Measurements from ENCODE around the gene USP53.
"Not testable (repeated sequence)": the region's sequence is repeated elsewhere in the genome, so short reads cannot be mapped to it uniquely, and the experiment has no call there.

Gene USP53

DNA sequence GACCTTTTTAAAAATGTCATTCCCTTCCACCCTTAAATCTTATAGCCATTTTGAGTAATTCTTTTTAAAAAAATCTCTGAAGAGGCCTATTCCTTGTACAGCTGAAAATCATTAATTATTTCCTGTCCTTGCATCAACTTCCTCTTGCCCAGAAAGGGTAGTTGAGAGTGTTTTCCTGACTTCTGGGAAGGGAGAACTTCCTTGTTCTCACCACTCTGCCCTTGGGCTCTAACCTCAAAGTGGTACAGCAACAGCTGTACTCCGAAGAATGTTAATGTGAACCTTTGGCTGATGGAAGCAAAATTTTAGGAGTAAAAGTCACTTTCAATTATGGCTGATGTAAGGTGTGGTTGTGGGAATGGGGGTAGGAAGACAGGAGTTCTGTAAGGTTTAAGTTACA lies 124.5 kb downstream of the USP53 start:
- ChIA-PET CTCF (no interaction called here), POLR2A (no interaction called here)
- no peaks in the 10 kb centered on the region for H3K4me1 ChIP-seq (ENCODE audit: control insufficient read depth, insufficient read depth, low read length)
- no peaks in the 10 kb centered on the region for H3K9me3 ChIP-seq (ENCODE audit: control insufficient read depth, insufficient read depth, low read depth, low read length)
- no peak overlapping the region for H3K4me3 ChIP-seq (ENCODE audit: low read depth, low read length)
- no peaks in the 10 kb centered on the region for H3K36me3 ChIP-seq (ENCODE audit: control insufficient read depth in 2 of 2, insufficient read depth in 1 of 2, low read length in 2 of 2)
- no peak overlapping the region for H3K27ac ChIP-seq (ENCODE audit: extremely low read depth, low read depth, low read length)
- TF ChIP-seq ZNF175 (tag by site-specific recombination; IDR thresholded peaks at IDR 0.05): no peak
- TF ChIP-seq, protein P1, sequence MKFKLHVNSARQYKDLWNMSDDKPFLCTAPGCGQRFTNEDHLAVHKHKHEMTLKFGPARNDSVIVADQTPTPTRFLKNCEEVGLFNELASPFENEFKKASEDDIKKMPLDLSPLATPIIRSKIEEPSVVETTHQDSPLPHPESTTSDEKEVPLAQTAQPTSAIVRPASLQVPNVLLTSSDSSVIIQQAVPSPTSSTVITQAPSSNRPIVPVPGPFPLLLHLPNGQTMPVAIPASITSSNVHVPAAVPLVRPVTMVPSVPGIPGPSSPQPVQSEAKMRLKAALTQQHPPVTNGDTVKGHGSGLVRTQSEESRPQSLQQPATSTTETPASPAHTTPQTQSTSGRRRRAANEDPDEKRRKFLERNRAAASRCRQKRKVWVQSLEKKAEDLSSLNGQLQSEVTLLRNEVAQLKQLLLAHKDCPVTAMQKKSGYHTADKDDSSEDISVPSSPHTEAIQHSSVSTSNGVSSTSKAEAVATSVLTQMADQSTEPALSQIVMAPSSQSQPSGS (tag by site-specific recombination; IDR thresholded peaks at IDR 0.05; ENCODE audit: low read depth): no peak
- no peak for TF ChIP-seq SCRT2 (tag by site-specific recombination; IDR thresholded peaks at IDR 0.05)
- TF ChIP-seq, protein P2, sequence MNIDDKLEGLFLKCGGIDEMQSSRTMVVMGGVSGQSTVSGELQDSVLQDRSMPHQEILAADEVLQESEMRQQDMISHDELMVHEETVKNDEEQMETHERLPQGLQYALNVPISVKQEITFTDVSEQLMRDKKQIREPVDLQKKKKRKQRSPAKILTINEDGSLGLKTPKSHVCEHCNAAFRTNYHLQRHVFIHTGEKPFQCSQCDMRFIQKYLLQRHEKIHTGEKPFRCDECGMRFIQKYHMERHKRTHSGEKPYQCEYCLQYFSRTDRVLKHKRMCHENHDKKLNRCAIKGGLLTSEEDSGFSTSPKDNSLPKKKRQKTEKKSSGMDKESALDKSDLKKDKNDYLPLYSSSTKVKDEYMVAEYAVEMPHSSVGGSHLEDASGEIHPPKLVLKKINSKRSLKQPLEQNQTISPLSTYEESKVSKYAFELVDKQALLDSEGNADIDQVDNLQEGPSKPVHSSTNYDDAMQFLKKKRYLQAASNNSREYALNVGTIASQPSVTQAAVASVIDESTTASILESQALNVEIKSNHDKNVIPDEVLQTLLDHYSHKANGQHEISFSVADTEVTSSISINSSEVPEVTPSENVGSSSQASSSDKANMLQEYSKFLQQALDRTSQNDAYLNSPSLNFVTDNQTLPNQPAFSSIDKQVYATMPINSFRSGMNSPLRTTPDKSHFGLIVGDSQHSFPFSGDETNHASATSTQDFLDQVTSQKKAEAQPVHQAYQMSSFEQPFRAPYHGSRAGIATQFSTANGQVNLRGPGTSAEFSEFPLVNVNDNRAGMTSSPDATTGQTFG (tag by site-specific recombination; IDR thresholded peaks at IDR 0.05; ENCODE audit: borderline replicate concordance): no peak
- TF ChIP-seq, protein P3, sequence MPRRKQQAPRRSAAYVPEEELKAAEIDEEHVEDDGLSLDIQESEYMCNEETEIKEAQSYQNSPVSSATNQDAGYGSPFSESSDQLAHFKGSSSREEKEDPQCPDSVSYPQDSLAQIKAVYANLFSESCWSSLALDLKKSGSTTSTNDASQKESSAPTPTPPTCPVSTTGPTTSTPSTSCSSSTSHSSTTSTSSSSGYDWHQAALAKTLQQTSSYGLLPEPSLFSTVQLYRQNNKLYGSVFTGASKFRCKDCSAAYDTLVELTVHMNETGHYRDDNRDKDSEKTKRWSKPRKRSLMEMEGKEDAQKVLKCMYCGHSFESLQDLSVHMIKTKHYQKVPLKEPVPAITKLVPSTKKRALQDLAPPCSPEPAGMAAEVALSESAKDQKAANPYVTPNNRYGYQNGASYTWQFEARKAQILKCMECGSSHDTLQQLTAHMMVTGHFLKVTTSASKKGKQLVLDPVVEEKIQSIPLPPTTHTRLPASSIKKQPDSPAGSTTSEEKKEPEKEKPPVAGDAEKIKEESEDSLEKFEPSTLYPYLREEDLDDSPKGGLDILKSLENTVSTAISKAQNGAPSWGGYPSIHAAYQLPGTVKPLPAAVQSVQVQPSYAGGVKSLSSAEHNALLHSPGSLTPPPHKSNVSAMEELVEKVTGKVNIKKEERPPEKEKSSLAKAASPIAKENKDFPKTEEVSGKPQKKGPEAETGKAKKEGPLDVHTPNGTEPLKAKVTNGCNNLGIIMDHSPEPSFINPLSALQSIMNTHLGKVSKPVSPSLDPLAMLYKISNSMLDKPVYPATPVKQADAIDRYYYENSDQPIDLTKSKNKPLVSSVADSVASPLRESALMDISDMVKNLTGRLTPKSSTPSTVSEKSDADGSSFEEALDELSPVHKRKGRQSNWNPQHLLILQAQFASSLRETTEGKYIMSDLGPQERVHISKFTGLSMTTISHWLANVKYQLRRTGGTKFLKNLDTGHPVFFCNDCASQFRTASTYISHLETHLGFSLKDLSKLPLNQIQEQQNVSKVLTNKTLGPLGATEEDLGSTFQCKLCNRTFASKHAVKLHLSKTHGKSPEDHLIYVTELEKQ (tag by site-specific recombination; IDR thresholded peaks at IDR 0.05; ENCODE audit: borderline replicate concordance): no peak
- TF ChIP-seq, protein P4, sequence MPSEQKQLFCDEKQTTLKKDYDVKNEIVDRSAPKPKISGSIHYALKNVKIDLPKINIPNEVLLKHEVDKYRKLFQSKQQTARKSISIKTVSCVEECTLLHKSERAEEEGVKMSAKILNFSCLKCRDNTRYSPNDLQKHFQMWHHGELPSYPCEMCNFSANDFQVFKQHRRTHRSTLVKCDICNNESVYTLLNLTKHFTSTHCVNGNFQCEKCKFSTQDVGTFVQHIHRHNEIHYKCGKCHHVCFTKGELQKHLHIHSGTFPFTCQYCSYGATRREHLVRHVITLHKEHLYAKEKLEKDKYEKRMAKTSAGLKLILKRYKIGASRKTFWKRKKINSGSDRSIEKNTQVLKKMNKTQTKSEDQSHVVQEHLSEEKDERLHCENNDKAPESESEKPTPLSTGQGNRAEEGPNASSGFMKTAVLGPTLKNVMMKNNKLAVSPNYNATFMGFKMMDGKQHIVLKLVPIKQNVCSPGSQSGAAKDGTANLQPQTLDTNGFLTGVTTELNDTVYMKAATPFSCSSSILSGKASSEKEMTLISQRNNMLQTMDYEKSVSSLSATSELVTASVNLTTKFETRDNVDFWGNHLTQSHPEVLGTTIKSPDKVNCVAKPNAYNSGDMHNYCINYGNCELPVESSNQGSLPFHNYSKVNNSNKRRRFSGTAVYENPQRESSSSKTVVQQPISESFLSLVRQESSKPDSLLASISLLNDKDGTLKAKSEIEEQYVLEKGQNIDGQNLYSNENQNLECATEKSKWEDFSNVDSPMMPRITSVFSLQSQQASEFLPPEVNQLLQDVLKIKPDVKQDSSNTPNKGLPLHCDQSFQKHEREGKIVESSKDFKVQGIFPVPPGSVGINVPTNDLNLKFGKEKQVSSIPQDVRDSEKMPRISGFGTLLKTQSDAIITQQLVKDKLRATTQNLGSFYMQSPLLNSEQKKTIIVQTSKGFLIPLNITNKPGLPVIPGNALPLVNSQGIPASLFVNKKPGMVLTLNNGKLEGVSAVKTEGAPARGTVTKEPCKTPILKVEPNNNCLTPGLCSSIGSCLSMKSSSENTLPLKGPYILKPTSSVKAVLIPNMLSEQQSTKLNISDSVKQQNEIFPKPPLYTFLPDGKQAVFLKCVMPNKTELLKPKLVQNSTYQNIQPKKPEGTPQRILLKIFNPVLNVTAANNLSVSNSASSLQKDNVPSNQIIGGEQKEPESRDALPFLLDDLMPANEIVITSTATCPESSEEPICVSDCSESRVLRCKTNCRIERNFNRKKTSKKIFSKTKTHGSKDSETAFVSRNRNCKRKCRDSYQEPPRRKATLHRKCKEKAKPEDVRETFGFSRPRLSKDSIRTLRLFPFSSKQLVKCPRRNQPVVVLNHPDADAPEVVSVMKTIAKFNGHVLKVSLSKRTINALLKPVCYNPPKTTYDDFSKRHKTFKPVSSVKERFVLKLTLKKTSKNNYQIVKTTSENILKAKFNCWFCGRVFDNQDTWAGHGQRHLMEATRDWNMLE (tag by site-specific recombination; conservative IDR thresholded peaks at IDR 0.05; ENCODE audit: low read depth): no peak

DNA sequence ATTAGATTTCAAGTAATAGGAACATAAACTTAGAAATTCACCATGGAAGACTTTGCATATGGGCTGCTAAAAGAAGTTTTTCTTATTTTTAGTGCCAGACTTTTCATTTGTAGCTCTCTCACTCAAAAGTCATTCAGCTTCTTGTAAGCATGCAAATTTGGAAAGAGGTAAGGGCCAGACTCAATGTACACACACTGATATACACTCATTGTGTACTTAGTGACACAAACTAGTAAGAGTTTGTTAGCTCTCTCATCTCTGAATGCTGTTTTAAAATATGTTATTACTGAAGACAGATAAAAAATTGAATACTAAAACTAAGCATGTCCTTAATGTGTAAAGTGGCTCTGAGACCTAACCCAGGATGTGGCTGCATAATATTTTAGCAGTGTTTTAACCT lies 127.4 kb downstream of the USP53 start:
- POLR2A ChIA-PET: not testable (repeated sequence)

DNA sequence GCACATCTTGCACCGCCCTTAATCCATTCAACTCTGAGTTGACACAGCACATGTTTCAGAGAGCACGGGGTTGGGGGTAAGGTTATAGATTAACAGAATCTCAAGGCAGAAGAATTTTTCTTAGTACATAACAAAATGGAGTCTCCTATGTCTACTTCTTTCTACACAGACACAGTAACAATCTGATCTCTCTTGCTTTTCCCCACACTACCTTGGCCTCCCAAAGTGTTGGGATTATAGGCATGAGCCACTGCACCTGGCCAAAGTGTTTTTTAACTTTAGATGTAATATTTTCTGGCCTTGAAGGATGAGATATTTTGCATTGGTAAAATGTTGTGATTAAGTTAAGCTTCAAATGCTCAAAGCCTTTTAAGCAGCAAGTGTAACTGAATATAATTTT lies 130.8 kb downstream of the USP53 start:
- CTCF ChIA-PET: interaction anchor here (0.7 kb wide), 1 partner anchor 719 kb away, joined by 3 read pairs; no protein-coding TSS in a partner anchor
- POLR2A ChIA-PET; H3K9me3 ChIP-seq (ENCODE audit: control insufficient read depth, insufficient read depth, low read depth, low read length); H3K36me3 ChIP-seq (ENCODE audit: control insufficient read depth in 2 of 2, insufficient read depth in 1 of 2, low read length in 2 of 2); H3K4me1 ChIP-seq (ENCODE audit: control insufficient read depth, insufficient read depth, low read length); H3K4me3 ChIP-seq (ENCODE audit: low read depth, low read length); H3K27ac ChIP-seq (ENCODE audit: extremely low read depth, low read depth, low read length): not testable (repeated sequence)

More for the DNA sequence above, 127.4 kb downstream of the USP53 start:
- H3K4me1 ChIP-seq (ENCODE audit: control insufficient read depth, insufficient read depth, low read length); H3K9me3 ChIP-seq (ENCODE audit: control insufficient read depth, insufficient read depth, low read depth, low read length); CTCF ChIA-PET; H3K27ac ChIP-seq (ENCODE audit: extremely low read depth, low read depth, low read length); H3K36me3 ChIP-seq (ENCODE audit: control insufficient read depth in 2 of 2, insufficient read depth in 1 of 2, low read length in 2 of 2); H3K4me3 ChIP-seq (ENCODE audit: low read depth, low read length): not testable (repeated sequence)
